Erythroblast (primary cell): ENCODE results near the gene TADA2A.

Experiments
- DNase-seq, 2 experiments: peaks; one replicate each; lab custom pipeline; 2025; lab: John Stamatoyannopoulos, UW
- GATA1 ChIP-seq: IDR thresholded peaks from 2 replicates; pipeline ENCODE4 v1.6.1; 2011; ENCODE audit warnings: low read depth, mild to moderate bottlenecking, control low read depth, low read length, moderate library complexity
- POLR2A ChIP-seq: IDR thresholded peaks from 2 replicates; pipeline ENCODE4 v1.6.1; 2011; ENCODE audit warnings: mild to moderate bottlenecking, low read length

TADA2A gene

GRCh38 chr17:37488009-37488604 lies 81.4 kb downstream of the TADA2A start:
- DNase-seq, result peak; percentile 27 to 51
- TF ChIP-seq GATA1, result no peak

DNA sequence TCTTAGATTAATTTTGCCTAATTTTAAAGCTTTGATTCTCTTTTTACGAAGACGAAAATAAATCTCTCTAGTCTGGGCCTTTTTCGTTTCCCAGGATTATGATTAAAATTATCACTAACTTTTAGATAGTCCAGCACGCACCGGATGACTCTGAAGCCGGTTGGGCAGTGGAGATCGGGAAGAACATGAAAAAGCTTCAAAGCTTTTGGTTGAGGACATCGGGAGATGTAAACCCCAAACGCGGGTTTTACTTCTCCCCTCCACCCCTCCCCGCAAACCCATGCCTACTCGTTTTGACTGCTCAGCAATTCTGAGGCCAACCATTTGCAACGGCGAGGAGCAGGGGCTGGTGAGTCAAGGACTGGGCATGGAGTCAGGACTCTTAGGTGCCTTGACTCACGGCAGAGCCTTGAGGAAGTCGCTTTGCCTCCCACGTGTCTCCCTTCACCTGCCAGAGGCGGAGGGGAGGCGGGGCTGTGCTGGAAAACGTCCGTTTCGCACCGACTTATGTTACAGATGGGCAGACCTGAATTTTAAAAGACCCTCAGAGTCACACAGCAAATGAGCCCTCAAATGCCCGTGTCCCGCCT lies 82.0 kb downstream of the TADA2A start:
- peak; percentile 36 to 72 for DNase-seq
- TF ChIP-seq POLR2A (no peak), GATA1 (no peak)

GRCh38 chr17:37489197-37490001 lies 82.7 kb downstream of the TADA2A start, which contains the start of gene DUSP14:
Gene DUSP14, plus strand, starts transcription at chr17:37489891. Its CDS starts 22,382 bp downstream, at chr17:37512273.
- TF ChIP-seq POLR2A (no peak), GATA1 (no peak)

GRCh38 chr17:37490022-37490587 lies 83.4 kb downstream of the TADA2A start:
- TF ChIP-seq POLR2A, result no peak
- no peak for TF ChIP-seq GATA1
- peak; percentile 66 to 73 for DNase-seq

More at GRCh38 chr17:37489197-37490001, 82.7 kb downstream of the TADA2A start, which contains the start of gene DUSP14:
- DNase-seq, result peak; percentile 85 to 90

DNA sequence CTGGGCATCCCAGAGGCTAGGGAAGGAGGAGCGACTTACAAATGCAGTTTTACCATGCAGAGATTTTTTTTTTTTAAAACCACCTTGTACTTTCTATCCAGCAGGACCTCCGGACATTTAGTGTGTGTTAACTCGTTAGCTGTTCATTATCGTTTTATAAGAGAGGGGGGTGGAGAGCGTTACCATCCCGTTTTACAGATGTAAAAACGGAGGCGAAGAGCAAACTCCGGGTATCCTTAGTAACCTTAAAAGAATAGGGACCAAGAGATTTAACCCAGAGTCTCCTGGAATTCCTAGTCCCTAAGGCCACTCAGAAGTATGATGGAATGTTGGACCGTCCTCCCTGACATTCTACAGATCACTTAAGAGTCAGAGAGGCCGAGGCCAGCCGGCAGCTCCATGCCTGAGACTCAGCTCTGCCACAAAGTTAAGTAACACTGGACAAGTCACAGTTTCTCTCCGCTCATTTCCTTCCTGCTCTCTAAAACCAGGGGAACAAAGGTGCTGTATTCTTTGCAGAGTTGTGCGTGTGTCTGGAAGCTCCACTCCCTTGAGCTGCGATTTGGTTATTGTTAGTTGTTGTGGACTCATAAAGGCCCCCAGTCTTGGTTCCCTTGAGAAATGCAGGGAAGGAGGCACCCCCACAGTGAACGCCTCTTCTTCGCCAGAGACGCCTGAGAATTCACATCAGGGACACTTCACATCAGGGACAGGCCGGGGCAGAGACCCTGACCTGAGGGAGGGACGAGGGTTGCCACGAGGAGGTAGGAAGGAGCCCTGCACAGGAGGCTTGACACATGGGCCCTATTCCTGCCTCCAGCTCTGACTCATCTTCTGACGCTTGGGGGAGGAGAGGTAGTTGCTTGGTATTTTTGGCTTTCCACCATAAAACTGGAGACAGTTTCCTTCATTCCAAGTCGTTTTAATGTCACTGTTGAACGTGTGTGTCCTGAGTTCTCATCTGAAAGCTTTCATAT lies 84.2 kb downstream of the TADA2A start:
- peak; percentile 24 to 41 for DNase-seq
- no peak for TF ChIP-seq GATA1
- no peak for TF ChIP-seq POLR2A

GRCh38 chr17:37492167-37492566 lies 85.5 kb downstream of the TADA2A start:
- no peak for TF ChIP-seq GATA1
- TF ChIP-seq POLR2A, result no peak
- no peak for DNase-seq

DNA sequence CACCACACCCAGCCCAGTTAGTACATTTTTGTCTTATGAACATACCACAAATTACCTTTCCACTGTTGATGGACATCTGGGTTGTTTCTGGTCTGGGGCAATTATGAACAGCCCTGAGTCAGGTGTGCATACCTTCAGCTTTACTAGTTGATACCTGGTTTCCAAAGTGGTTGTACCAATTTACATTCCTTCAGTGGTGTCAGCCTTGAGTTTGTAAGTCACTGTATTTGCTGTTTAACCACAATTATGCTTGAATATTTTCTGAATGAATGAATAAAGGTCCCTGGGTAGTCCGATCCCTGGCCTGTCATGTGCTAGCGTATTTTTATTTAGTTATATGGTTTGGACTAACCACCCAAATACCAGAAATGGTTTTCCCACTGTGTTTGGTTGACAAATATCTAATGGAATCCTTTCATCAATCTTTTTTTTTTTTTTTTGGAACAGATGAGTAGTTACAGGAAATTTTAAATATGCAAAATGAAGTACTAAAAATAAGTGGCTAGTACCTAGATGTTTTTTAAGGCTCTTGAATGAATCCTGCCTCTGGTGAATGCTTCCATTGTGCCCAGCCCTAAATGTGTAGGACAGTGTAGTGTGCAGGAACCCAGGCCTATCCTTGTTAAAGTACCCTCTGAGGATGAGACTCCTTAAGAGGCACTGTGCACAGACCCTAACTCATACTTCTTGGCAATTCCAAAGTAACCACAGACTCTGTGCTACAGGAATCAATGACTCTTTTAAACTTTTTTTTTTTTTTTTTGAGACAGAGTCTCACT lies 86.8 kb downstream of the TADA2A start:
- no peak for TF ChIP-seq POLR2A
- no peak for TF ChIP-seq GATA1
- DNase-seq, result no peak

DNA sequence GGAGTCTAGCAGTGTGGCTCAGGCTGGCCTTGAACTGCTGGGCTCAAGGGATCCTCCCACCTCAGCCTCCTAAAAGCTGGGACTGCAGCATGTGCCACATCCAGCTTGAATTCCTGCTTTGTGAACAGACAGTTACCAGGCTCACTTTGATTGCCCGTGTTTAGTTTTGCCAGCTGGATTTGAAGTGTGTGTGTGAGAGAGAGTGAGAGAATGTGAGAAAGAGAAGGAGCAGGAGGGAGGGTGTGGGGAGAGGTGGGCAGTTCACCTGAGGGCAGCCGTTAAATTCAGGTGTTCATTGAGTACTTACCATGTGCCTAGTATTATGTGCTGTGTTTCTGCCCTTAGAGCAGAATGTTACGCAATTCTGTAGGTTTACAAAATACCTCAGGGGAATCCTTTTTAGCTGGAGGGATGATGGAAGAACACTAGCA lies 87.7 kb downstream of the TADA2A start:
- DNase-seq, result no peak
- no peak for TF ChIP-seq POLR2A
- TF ChIP-seq GATA1, result no peak

- no peak for DNase-seq
- TF ChIP-seq POLR2A, result no peak
Observed at GRCh38 chr17:37494971-37495370, 88.3 kb downstream of the TADA2A start.

DNA sequence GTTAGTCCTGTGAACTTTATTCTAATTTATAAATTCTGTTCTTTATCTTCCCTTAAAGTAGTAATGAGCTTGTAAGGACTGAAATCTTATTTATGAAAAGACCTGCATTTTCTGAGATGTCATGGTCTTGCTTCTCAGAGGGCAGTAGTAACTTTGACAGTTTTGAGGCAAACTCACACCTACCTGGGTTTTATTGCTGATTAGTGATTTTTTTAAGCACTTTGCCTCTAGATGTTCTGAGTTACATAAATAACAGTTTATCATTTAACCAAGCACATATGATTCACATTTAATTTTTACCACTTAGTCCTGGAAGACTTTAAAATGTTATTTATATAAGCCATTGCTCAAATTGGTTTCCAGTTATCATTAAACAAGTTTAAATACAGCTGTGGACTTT lies 93.7 kb downstream of the TADA2A start:
- DNase-seq, result no peak
- TF ChIP-seq GATA1 (no peak), POLR2A (no peak)

DNA sequence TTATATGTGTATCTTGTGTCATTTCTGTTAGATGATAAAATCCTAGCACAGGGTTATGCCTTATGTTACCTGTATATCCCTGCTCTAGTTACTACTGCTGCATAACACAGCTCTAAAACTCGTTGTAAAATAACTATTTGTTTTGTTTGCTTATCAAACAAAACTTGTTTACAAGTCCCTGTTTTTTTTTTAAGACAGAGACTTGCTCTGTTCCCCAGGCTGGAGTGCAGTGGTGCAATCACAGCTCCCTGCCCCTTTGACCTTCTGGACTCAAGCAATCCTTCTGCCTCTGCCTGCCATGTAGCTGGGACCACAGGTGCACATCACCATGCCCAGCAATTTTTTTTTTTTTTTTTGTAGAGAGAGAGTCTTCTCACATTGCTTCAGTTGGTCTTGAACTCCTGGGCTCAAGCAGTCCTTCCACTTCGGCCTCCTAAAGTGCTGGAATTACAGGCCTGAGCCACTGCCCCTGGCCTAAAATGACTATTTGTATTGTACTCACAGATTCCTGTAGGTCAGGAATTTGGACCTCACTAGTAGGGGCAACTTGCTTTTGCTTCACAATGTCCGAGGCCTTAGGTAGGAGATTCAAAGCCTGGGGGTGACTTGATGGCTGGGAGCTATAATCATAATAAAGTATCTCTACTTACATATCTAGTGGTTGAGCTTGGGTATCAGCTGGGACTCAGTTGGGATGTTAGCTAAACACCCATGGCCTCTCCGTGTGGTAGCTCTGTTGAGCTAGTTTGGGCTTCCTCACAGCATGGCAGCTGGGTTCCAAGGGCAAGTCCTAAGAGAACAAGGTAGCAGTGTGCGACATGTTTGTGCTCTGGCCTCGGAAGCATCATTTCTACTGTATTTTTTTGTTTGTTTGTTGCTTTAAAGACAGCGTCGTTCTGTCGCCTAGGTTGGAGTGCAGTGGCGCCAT lies 95.6 kb downstream of the TADA2A start:
- no peak for DNase-seq
- TF ChIP-seq POLR2A (no peak), GATA1 (no peak)
